ENCODE data around the gene GPR107.

GPR107 gene

DNA sequence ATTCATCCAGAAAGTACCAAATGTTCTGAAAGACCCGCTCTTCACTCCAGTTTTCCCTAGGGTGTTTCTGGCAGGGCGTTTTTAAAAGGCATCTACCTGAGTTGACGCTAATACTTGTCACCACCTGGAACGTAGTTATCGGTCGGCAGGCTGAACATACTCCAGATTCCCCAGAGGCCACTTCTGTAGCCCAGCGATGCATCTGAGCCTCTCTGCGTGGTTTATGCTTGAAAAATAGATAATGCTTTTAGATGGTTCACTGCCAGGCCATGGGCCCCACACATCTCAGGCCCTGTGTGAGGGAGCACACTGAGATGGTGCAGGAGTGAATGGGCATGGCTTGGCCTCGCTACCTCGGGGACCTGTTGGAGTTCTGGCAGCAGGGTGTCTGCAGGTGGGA, 85.5 kb downstream of the GPR107 start:
- DNase-seq = no peak

DNA sequence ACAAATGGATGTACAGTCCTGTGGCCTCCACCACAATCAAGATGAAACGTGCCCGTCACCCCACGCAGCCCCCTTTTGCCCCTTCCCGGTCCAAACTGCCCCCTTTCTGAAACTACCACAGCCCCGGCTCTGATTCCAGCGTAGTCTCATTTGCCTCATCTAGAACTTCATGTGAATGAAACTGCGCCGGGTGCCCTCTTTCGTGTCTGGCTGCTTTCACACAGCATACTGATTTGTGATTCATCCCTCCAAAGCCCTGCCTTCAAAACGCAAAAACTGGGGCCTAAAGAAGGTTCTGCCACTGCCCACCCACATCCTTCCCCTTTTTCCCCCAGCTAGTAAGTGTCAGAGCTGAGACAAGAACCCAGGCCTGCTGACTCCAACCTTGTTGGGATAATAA, 87.0 kb downstream of the GPR107 start:
- no peak for DNase-seq

DNA sequence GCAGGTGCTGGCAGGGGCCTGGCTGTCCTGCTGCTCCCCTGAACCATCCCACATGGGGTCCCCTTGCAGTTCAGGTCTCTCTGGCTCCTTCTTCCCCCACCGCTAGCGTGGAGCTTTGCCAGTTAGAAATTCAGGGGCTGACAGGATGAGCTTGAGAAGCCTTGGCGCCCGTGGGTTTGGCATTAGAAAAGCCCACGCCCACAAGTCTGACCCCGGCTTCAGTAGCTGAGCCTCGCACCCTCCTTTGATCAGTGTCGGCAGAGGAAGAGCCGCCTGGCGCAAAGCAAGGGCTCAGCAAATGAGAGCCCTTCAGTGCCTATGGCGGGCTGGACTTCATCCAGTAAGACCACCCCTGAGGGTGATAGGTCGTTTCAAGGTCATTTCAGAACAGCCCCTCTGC, 88.3 kb downstream of the GPR107 start:
- DNase-seq = no peak

DNA sequence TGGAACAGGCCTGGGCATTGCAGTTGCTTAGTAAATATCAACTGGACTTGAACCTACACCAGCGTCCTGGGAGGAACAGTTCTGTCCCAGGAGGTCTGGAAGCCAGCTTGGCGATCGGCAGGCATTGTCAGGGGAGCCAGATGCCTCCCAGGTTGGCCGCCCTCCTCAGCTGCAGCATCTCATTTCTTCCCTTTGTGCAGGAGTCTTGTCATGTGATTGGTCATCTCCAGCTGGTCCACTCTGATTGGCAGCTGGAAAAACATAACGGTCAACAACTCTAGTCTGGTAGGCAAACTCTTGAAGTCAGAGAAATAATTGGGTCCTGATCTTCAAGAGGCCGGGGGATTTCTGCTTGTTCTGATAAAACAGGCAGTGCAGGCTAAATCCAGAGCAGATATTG, 88.9 kb downstream of the GPR107 start:
- DNase-seq = no peak

DNA sequence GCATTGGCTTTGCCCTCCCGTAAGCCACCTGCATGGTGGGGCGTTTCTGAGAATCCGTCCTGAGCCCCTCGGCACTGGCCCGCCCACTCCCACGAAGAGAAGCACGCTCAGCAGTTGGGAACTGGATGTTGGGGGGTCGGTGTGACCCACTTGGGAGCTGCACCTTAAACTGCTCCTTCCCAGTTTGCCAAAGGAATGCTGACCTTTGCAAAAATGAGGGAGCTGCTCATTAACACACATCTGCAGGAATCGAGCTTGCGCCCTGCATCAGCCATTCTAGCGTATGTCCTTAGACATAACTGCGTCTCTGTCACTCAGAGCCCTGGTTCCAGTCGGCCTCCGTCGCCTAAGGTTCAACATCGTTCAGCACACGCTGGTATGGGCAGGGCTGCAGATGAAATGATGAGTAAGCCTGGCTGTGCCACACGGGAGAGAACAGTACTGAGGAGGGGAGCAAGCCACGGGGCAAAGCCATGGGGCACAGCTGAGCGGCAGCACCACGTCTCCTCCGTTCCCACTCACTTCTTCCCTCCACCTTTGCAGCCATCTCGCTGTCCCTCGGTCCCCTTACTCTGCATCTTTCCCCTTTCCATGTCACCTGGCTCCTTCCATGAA, 89.7 kb downstream of the GPR107 start:
- no peak for DNase-seq

DNA sequence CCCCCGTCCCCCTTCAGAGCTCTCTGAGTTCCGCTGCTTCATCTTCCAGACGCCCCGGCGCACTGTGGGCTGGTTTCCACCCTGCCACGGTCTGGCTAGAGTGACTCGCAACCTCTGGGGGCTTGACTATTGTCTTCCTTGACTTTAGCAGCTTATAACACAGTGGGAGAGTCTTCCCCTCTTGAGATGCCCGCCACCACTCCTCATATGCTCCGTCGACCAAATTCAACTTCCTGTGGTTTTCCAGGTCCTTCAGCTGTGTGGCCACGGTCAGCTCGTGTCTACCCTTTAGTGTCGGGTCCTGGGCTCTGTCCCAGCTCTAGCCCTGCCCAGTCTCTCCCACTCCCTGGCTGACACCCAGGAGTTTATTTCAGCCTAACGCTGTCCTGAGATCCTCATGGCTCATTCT, 90.3 kb downstream of the GPR107 start:
- no peak for DNase-seq

DNA sequence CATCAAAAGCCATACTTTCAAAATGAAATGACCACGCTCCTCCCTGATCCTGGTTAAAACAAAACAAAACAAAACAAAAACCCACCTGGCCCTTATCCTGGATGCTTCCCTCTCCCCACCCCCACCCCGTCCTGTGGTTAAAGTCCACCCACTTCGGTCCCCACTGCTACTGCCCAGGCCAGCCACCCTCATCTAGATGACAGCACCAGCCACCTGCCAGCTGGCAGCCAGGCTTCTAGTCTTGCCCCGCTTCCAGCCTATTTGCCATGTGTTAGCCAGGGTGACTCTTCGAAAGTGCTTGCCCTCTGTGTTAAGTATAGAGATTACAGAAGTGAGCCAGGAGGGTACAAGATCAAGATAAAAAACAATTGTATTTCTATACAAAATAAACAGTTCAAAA, 91.0 kb downstream of the GPR107 start:
- DNase-seq = no peak

DNA sequence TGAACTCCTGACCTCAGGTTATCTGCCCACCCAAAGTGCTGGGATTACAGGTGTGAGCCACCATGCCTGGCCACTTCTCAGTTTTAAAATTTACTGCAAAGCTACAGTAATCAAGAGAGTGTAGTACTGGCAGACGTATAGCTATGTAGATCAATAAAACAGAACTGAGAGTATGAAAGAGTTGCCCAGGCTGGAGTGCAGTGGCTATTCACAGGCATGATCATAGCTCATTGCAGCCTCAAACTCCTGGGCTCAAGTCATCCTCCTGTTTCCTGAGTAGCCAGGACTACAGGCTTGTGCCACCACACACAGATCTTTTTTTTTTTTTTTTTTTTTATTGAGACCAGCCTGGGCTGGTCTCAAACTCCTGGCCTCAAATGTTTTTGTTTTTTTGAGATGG, 92.0 kb downstream of the GPR107 start:
- DNase-seq = no peak

DNA sequence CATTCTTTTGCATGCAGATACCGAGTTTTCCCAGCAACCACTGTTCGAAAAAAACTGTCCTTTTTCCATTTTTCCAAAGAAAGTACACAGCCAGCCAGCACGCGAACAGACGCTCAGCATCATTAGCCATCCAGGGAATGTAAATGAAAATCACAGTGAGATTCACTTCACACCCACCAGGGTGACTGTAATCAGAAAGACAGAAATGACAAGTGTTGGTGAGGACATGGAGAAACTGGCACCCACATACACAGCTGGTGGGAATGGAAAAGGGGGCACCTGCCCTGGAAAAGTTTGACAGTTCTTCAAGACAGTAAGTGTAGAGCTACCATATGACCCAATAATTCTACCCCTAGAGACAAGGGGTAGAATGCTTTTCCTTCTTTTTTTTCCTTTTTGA, 93.5 kb downstream of the GPR107 start:
- no peak for DNase-seq

DNA sequence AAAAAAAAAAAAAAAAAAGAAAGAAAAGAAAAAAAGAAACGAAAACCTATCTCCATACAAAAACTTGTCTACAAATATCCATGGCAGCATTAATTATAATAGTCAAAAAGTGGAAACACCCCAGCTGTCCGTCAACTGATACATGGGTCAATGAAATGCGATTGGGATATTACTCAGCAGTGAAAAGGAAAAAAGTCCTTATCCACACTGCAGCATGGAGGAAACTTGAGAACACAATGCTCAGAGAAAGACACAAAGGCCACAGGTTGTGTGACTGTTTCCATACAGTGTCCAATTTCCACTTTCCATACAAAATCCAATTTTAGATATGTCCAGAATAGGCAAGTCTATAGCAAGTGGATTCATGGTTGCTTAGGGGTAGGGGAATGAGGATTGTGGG, 94.2 kb downstream of the GPR107 start:
- DNase-seq = no peak

DNA sequence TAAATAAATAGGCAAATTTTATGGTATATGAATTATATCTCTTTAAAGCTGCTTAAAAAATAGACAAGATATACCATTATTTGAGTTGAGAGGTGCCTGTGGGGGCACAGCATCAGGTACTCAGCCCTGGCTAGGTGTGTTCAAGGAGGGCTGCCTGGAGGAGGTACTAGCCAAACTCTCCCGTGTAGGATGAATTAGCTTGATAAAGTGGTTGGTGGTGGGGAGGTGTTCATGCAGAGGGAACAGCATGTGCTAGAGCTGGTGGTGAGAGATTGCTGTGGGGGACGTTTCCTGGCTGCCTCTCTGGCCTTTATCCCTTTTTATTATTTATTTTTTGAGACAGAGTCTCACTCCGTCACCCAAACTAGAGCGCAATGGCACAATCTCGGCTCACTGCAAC, 95.3 kb downstream of the GPR107 start:
- no peak for DNase-seq

DNA sequence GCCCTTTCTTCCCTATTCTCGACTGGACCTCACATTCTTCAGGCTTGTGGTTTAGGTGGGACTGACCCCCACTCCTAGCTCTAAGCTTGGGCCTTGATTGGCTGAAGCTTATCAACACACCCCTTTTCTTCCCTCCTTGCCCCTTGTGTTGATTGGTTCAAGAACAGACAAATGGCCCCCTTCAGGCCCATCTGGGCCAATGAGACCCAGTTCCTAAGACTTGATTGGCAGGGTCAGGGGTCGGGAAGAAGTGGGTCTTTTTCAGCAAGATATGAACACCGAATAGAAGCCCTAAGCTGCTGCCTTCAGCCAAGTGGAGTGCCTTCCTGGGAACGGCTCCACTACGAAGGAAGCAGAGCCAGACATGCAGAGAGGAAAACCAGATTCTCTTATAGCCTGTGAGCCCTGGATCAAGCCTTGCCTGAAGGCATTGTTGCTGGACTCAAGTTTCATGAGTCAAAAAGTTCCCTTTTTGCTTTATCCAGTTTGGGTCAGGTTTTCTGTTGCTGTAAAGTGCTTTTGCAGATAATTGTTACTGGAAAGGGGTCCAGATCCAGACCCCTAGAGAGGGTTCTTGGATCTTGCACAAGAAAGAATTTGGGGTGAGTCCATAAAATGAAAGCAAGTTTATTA, 96.1 kb downstream of the GPR107 start:
- DNase-seq = no peak

DNA sequence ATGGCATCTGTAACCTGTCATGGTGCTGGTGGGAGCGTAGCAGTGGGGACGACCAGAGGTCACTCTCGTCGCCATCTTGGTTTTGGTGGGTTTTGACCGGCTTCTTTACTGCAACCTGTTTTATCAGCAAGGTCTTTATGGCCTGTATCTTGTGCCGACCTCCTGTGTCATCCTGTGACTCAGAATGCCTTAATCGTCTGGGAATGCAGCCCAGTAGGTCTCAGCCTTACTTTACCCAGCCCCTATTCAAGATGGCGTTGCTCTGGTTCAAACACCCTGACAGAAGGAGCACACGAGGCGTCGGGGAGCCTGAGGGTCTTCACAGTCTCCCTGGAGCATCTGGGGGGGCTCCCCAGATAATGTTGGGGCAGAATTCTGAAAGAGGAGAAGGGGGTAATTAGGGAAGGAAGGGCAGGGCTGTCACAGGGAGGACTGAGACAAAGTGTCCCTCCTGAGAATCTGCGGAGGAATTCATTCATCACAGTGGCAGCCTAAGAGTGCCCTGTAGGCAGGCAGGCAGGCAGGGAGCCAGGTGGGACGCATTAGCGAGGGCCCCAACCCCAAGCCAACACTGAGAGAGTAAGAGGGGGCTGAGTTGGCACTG, 97.2 kb downstream of the GPR107 start:
- no peak for DNase-seq

DNA sequence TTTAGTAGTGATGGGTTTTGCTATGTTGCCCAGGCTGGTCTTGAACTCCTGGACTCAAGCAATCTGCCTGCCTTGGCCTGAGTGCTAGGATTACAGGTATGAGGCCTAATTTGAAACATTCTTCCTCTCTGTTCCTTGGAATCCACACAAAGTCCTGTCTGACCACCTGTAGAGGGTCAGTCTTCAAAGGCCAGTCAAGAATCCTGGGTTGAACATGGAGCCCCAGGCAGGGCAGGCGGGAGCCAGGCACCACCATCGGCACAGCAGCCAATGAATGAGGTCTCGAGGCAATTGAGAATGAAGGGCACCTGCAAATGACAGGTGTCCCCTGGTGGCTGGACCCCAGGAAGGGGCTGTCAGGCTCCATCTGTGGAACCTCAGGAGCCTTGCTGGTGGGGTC, 101.1 kb downstream of the GPR107 start:
- no peak for DNase-seq

DNA sequence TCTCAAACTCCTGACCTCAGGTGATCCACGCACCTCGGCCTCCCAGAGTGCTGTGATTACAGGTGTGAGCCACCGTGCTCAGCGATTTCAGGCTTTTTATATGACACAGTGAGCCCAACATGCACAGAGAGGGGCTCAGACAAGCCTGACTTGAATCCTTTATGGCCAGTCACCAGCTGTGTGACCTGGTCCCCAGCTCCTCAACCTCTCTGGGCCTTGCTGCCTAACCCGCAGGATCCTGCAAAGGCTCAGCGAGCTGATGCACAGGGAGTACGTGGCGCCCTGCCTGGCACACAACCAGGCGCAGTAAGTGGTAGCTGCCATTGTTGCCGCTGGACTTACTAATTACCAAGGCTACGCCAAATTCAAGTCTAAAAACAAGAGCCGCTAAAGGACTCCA, 101.9 kb downstream of the GPR107 start:
- DNase-seq = no peak

DNA sequence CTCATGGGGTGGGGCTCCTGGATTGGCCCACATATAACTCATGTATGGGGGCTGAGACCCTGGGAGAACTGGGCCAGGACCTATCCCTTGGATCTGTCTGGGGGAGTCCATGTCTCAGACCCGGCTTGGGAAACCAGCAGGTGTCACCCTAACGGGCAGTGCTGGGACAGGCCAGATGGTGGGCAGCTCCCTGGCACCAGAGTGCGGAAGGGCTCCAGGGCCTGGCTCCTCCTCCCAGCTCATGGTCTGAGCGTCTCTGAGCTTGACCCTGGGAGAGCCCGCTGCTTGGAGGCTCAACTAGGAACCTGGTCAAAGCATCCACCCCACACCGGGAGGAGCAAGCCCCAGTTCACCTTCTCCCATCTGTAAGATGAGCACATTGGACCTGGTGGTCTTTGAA, 103.0 kb downstream of the GPR107 start:
- no peak for DNase-seq

DNA sequence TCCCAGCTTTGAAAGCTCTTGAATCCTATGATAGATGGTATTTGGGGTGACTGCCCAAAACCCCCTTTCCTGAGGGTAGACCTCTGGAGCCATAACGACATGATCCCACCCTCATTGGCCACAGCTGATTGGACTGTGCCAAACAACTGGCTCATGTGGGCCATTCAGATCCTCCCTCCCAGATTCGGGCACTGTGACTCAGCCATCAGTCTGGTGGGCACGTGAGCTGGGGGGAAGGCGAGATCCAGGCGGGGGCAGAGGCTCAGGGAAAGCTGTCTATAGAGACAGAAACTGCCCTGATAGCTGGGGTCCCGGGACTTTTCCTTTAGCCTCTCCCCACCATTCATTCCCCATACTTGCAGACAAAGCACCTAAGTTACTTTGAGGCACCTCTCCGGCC, 103.4 kb downstream of the GPR107 start:
- no peak for DNase-seq

DNA sequence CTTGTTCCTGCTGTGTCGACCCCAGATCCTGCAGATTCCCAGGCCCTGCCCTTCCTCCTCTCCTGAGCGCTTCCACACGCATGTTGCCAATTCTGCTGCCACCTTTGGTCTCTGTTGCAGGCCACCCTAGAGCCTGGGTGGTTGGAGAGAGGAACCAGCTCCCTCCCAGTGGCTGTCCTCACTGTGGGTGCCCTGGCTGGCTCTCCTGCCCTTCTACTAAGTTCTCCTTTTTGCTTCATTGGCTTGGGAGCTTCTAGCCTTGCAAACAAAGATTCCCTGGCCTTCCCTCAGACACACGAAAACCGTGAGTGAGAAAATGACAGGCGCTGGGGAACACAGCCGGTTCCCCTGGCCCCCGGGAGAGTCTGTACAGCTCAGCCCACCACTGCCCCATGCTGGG, 104.3 kb downstream of the GPR107 start:
- DNase-seq = no peak

DNA sequence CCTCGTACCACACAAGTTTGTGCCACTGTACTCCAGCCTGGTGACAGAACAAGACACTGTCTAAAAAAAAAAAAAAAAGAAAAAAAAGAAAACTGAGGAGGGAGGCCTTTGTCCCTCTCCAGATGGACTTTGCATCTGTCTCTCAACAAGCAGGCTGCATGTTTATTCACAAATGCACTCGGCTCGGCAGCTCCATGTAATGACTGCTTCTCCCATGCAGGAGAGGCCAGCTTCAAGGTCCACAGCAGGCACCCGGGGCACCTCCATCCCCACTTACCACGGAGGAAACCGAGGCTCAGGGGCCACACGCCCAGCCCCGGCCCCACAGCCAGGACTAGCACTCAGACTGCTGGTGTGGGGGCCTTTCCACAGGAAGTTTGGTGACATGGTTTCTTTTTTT, 105.4 kb downstream of the GPR107 start:
- DNase-seq = no peak

DNA sequence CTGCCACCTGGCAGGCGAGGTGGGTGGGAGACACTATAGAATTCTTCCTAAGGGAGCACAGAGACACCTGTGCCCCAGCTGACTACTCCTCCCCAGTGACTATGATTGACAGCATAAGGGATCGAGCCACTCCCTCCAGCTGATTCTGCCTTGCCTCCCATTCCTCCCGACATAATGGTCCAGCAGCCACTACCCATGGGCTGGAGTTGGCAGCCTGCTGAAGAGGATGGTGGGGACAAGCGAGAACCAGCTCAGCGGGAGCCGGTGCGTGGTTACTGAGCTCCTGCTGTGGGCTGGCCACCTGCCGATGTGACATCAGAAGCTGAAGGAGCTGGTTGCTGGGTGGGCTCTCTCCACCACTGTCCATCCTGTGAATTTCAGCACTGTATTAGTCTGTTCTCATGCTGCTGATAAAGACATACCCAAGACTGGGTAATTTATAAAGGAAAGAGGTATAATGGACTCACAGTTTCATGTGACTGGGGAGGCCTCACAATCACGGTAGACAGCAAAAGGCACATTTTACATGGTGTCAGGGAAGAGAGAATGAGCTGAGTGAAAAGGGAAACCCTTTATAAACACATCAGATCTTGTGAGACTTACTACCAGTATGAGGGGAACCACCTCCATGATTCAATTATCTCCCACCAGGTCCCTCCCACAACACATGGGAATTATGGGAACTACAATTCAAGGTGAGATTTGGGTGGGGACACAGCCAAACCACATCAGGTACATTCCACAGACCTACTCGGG, 106.4 kb downstream of the GPR107 start:
- DNase-seq = no peak

DNA sequence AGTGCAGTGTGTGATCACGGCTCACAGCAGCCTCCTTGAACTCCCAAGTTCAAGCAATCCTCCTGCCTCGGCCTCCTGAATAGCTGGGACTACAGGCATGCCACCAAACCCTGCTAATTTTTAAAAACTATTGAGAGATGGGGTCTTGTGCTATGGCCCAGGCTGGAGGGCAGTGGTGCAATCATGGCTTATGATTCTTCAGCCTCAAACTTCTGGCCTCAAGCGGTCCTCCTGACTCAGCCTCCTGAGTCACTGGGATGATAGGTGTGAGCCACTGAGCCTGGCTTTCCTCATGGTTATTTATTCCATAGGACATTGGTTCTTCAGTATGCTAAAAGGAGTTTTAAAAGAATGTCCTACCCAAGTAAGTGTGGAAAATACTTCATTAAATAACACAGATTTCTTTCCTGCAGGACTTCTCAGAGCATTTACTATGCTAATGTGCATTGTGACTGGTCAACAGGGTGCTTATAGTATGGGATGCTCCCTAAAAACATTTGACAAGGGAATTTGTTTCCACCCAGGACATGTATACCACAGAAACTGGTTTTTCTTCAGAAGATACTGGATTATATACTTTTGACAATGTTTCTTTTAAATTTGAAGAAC, 107.3 kb downstream of the GPR107 start:
- no peak for DNase-seq

DNA sequence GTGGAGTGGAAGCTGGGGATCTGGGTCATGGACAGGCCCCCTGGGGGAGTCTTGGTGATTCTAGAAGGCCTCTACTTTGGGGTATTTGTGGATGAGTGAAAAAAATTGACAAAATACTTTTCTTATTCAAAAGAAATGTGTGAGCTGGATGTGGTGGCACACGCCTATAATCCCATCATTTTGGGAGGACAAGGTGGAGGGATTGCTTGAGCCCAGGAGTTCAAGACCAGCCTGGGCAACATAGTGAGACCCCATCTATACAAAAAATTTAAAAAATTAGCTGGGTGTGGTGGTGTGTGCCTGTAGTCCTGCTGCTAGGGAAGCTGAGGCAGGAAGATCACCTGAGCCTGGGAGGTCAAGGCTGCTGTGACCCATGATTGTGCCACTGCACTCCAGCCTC, 111.9 kb downstream of the GPR107 start:
- DNase-seq = no peak

DNA sequence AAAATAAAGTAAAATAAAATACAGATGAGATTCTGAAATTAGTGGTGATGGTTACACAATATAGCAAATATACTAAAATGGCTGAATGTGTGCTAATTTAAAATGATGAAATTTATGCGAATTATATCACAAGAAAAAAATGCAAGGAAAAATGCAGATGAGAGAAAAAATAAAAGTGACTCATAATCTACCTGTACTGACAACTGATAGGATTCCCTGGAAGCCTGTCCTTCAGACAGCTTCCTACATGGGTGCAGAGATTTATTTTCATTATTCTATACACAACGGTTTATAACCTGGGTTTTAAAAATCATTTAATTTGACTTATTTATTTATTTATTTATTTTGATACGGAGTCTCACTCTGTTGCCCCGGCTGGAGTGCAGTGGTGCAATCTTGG, 112.7 kb downstream of the GPR107 start:
- no peak for DNase-seq

DNA sequence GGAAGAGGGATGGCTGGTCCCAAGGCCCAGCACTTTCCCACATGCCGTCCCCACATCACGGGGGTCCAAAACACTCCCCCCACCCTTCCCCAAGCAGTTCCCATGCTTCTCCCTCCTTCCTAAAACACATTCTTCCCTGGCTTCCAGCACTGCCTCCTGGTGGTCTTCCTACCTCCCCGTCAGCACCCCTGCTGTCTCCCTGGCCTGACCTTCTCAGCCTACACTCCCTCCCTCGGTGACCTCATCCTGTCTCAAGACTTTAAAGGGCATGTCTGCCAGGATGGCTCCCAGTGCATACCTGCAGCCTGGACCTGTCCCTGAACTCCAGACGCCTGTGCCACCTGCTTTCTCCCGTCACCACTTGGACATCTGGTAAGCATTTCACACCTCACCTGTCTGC, 114.2 kb downstream of the GPR107 start:
- DNase-seq = no peak
